Astrocyte (in vitro differentiated cells and primary cell): ENCODE results near the gene WSB2. TPM values are rescaled to one million over a fixed set of nuclear protein-coding genes. Genes with fewer than 3 reads are reported as not detected.
"Not testable (repeated sequence)": the region's sequence is repeated elsewhere in the genome, so short reads cannot be mapped to it uniquely, and the experiment has no call there.

Experiments
- DNase-seq: peaks from one replicate; pipeline ENCODE4 v3.0.0-alpha.2; 2010; ENCODE audit warnings: low read depth
- FAIRE-seq: peaks from 2 replicates; lab custom pipeline; 2011; peaks lifted over from hg19 to GRCh38; lab: Jason Lieb, UNC
- H2AFZ ChIP-seq: 2 replicates; pipeline ENCODE4 v1.6.0; 2012; ENCODE audit warnings: low read depth, low read length, inconsistent platforms
- H3K27ac ChIP-seq: 2 replicates; pipeline ENCODE4 v1.5.1; 2011; ENCODE audit warnings: low read depth, low read length, inconsistent platforms
- H3K27me3 ChIP-seq: 2 replicates; pipeline ENCODE4 v1.6.0; 2011; ENCODE audit warnings: low read length, inconsistent platforms; ENCODE audit not compliant: insufficient read depth
- H3K36me3 ChIP-seq: 2 replicates; pipeline ENCODE4 v1.5.1; 2011; ENCODE audit warnings: low read length, inconsistent platforms; ENCODE audit not compliant: insufficient read depth
- H3K4me1 ChIP-seq: 2 replicates; pipeline ENCODE4 v1.5.1; 2011; ENCODE audit warnings: low read length, inconsistent platforms; ENCODE audit not compliant: insufficient read depth
- H3K4me2 ChIP-seq: 2 replicates; pipeline ENCODE4 v1.6.0; 2012; ENCODE audit warnings: low read length, inconsistent platforms
- H3K4me3 ChIP-seq: 2 replicates; pipeline ENCODE4 v1.5.1; 2011; ENCODE audit warnings: low read depth, mild to moderate bottlenecking, low read length, inconsistent platforms; ENCODE audit not compliant: insufficient read depth
- H3K79me2 ChIP-seq: 2 replicates; pipeline ENCODE4 v1.6.0; 2012; ENCODE audit warnings: mild to moderate bottlenecking, low read length, inconsistent platforms; ENCODE audit not compliant: insufficient read depth
- H3K9ac ChIP-seq: 2 replicates; pipeline ENCODE4 v1.6.0; 2012; ENCODE audit warnings: mild to moderate bottlenecking, low read length, inconsistent platforms
- H3K9me3 ChIP-seq: 2 replicates; pipeline ENCODE4 v1.5.1; 2012; ENCODE audit warnings: low read depth, mild to moderate bottlenecking, low read length, inconsistent platforms; ENCODE audit not compliant: insufficient read depth
- H4K20me1 ChIP-seq: 2 replicates; pipeline ENCODE4 v1.6.0; 2012; ENCODE audit warnings: low read length, inconsistent platforms; ENCODE audit not compliant: insufficient read depth
- H3K27ac Mint-ChIP-seq: one replicate; pipeline ENCODE4 v1.8.0; 2021; ENCODE audit warnings: mild to moderate bottlenecking, mixed read lengths; ENCODE audit not compliant: unreplicated experiment
- H3K27me3 Mint-ChIP-seq: one replicate; pipeline ENCODE4 v1.8.0; 2021; ENCODE audit warnings: low read depth, mixed read lengths; ENCODE audit not compliant: unreplicated experiment
- H3K36me3 Mint-ChIP-seq: one replicate; pipeline ENCODE4 v1.8.0; 2021; ENCODE audit warnings: low read depth, mixed read lengths; ENCODE audit not compliant: unreplicated experiment
- H3K4me1 Mint-ChIP-seq: one replicate; pipeline ENCODE4 v1.8.0; 2021; ENCODE audit warnings: low read depth, mixed read lengths; ENCODE audit not compliant: unreplicated experiment
- H3K4me3 Mint-ChIP-seq: one replicate; pipeline ENCODE4 v1.8.0; 2021; ENCODE audit warnings: mild to moderate bottlenecking, moderate library complexity, mixed read lengths; ENCODE audit not compliant: unreplicated experiment
- H3K9me3 Mint-ChIP-seq: one replicate; pipeline ENCODE4 v1.8.0; 2021; ENCODE audit warnings: mild to moderate bottlenecking, mixed read lengths; ENCODE audit not compliant: unreplicated experiment
- CTCF ChIP-seq: IDR thresholded peaks from 2 replicates; pipeline ENCODE4 v1.5.1; 2011; ENCODE audit warnings: low read depth, mild to moderate bottlenecking, inconsistent platforms, low read length, moderate library complexity; ENCODE audit not compliant: insufficient read depth
- EZH2 ChIP-seq: IDR thresholded peaks from 2 replicates; pipeline ENCODE4 v1.6.1; 2012; ENCODE audit warnings: mild to moderate bottlenecking, low read length, inconsistent platforms; ENCODE audit not compliant: insufficient read depth
- total RNA-seq: library from RNA; stranded (reverse); gene quantifications from 2 replicates; pipeline ENCODE4 v1.2.1, GENCODE V29; 2021

WSB2 gene
- total RNA-seq, 1 donor from 2014 or later = 113 TPM

- peaks cover 15% of the 10 kb centered on the region for H3K36me3 Mint-ChIP-seq
- no peaks in the 10 kb centered on the region for H3K27me3 ChIP-seq
- no peaks in the 10 kb centered on the region for H3K27me3 Mint-ChIP-seq
- no peak overlapping the region for H3K4me3 Mint-ChIP-seq
- H3K27ac Mint-ChIP-seq = no peak overlapping the region
- H3K27ac ChIP-seq = no peak overlapping the region
- DNase-seq (no peak), FAIRE-seq (no peak)
- H2AFZ ChIP-seq = no peak overlapping the region
- no peaks in the 10 kb centered on the region for H3K4me1 Mint-ChIP-seq
- no peaks in the 10 kb centered on the region for H3K4me1 ChIP-seq
- peaks cover 7% of the 10 kb centered on the region for H3K9me3 Mint-ChIP-seq
- no peaks in the 10 kb centered on the region for H3K79me2 ChIP-seq
- H3K36me3 ChIP-seq = no peaks in the 10 kb centered on the region
- no peaks in the 10 kb centered on the region for H3K9me3 ChIP-seq
- H3K4me2 ChIP-seq = no peak overlapping the region
- no peak overlapping the region for H3K4me3 ChIP-seq
- H3K9ac ChIP-seq = no peak overlapping the region
- H4K20me1 ChIP-seq = no peaks in the 10 kb centered on the region
- TF ChIP-seq CTCF (no peak), EZH2 (no peak)
Measured at GRCh38 chr12:118082161-118082560, 21.2 kb upstream of the WSB2 start.

GRCh38 chr12:118081521-118081920 lies 20.5 kb upstream of the WSB2 start:
- H3K79me2 ChIP-seq, H3K27ac ChIP-seq, H3K4me3 Mint-ChIP-seq, H3K4me1 ChIP-seq, H3K27me3 Mint-ChIP-seq, H3K9me3 ChIP-seq, H4K20me1 ChIP-seq, H3K4me3 ChIP-seq, H3K9ac ChIP-seq, H2AFZ ChIP-seq, H3K36me3 ChIP-seq, H3K9me3 Mint-ChIP-seq, H3K4me2 ChIP-seq, H3K27ac Mint-ChIP-seq, FAIRE-seq, DNase-seq, H3K4me1 Mint-ChIP-seq, H3K27me3 ChIP-seq: not testable (repeated sequence)
- H3K36me3 Mint-ChIP-seq = peaks cover 17% of the 10 kb centered on the region

- H3K9me3 ChIP-seq = no peaks in the 10 kb centered on the region
- no peak overlapping the region for H3K4me2 ChIP-seq
- TF ChIP-seq EZH2 (no peak), CTCF (no peak)
- no peak overlapping the region for H3K27ac Mint-ChIP-seq
- FAIRE-seq (no peak), DNase-seq (no peak)
- no peaks in the 10 kb centered on the region for H3K27me3 Mint-ChIP-seq
- no peaks in the 10 kb centered on the region for H3K4me1 Mint-ChIP-seq
- no peaks in the 10 kb centered on the region for H3K4me1 ChIP-seq
- H3K4me3 ChIP-seq = no peak overlapping the region
- H3K36me3 Mint-ChIP-seq = peaks cover 13% of the 10 kb centered on the region
- H4K20me1 ChIP-seq = no peaks in the 10 kb centered on the region
- no peaks in the 10 kb centered on the region for H3K79me2 ChIP-seq
- no peaks in the 10 kb centered on the region for H3K27me3 ChIP-seq
- H3K27ac ChIP-seq = no peak overlapping the region
- H3K9me3 Mint-ChIP-seq = peaks cover 7% of the 10 kb centered on the region
- H3K9ac ChIP-seq = no peak overlapping the region
- H3K36me3 ChIP-seq = no peaks in the 10 kb centered on the region
- no peak overlapping the region for H2AFZ ChIP-seq
- no peak overlapping the region for H3K4me3 Mint-ChIP-seq
Measured at GRCh38 chr12:118073768-118074167, 12.8 kb upstream of the WSB2 start.
